CD4-positive, alpha-beta T cell treated with Interleukin-21 for 1 hour (primary cell): ENCODE results near the gene KLHL36.
A peak's percentile ranks its signal among the peaks of the same experiment; 100 is the strongest.

ENCODE experiments used
- DNase-seq: peaks from one replicate; pipeline ENCODE4 v3.0.0-alpha.2; 2020

KLHL36 gene

GRCh38 chr16:84647828-84648594 is at the start of gene KLHL36:
KLHL36 (plus strand) TSS chr16:84648511; CDS start chr16:84650868, 2,357 bp downstream.
- peak; percentile 82 for DNase-seq

GRCh38 chr16:84599521-84600202 is 48.6 kb upstream of the KLHL36 start:
- peak; percentile 61 for DNase-seq

GRCh38 chr16:84600343-84601229 is 47.7 kb upstream of the KLHL36 start:
- peak; percentile 76 for DNase-seq

GRCh38 chr16:84603140-84603816 is 45.0 kb upstream of the KLHL36 start:
- peak; percentile 39 for DNase-seq

DNA sequence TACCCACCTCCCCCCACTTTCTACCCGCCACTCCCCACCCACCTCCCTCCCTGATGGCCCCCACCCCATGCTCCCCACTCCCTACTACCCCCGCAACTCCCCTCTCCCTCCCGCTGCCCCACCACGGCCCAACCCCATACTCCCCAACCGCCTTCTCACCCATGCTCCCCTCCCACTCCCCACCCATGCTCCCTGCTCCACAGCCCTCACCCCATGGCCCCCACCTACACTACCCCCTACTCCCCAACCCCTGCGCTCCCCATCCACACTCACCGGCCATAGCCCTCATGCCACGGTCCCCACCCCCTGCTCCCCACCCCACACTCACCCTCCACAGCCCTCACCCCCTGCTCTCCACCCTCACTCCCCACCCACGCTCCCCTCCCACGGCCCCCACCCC is 44.4 kb upstream of the KLHL36 start:
- DNase-seq = no peak

DNA sequence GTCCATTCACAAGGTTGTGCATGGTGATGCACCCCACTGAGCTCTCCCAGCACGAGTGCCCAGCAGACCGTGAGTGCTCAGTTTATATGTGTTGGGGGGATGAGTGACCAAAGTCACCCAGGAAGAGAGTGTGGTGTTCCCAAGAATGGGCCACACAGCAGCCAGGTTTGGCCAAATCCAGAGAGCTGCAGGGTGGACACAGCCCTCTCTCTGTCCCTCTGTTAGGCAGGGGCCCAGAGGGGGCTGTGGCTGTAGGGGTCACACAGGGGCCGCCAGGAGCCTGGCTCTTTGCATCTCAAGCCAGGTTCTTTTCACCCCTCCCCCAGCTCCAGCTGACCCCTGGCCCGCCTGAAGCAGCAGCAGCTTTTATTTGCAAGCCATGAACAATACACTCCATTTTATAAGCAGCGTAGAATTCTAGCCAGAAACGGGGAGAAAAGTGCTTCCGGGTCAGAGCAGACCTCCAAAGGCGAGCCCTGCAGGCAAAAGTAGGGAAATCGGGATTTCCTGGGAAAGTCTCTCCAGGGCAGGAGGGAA is 43.8 kb upstream of the KLHL36 start:
- no peak for DNase-seq

DNA sequence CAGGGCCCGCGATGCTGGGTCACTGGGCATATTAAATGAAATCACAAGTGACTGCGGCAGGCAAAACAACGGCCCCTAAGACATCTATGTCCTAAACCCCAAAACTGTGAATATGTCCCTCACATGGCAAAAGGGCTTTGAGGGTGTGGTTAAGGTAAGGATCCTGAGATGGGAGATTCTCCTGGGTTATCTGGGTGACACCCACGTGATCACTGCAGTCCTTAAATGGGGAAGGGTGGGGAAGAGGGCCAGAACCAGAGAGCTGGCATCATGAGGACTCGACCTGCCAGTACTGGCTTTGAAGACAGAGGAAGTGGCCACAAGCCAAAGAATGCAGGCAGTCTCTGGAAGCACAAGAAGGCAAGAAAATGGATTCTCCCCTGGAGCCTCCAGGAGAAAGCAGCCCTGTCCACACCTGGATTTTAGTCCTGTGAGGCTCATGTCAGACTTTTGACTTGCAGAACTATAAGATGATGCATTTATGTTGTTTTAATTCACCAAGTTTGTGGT is 42.9 kb upstream of the KLHL36 start:
- DNase-seq = no peak

DNA sequence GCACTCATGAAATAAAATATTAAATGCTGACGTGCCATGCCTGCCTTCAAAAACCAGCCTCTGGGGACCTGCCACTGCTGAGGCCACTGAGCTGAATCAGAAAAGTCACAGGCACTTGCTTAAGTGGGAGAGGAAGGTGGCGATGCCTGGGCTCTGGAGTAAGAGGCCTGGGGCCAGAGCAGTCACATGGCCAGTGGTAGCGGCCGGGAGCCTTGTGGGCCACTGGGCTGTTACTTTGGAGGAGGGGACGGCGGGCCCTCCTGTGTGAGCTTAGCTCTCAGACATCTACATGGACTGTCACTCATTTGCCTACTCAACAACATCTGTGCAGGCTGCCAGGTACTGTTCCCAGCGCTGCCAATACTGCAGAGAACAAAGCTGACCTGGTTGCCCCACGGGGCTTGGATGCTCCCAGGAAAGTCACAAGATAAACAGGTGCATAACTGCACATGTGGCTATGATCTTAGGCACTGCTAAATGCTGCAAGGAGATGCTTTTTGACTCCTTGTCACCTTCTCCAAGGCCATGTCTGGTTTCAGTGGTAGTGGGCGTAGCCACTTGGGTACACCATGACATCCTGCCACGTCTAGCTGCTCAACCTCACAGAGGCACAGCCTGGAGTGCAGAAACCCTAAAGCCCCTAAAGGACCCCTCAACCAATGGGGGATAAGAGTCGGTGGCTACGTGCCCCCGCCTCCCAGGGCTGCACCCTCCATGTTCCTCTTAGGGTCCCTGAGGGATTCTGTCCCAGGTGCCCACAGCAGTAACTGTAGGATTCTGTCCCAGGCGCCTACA is 42.0 kb upstream of the KLHL36 start:
- peak; percentile 52 for DNase-seq

DNA sequence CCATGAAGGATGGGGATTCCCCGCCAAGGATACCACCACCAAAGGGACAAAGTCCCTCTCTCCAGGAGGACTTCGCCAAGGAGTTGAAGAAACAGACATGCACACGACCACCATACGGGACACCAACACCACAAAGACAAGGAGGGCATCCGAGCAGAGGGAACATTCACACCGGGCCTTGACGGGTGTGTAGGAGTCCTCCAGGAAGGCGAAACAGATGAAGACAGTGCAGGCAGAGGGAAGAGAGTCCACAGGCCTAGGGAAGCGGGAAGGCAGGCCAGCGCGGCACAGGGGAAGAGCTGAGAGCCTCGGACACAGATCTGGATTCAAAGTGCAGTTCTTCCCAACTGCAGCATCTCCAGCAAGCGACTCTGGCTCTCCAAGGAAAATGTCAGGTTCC is 41.2 kb upstream of the KLHL36 start:
- DNase-seq = no peak

GRCh38 chr16:84607694-84608093 is 40.6 kb upstream of the KLHL36 start:
- peak; percentile 62 for DNase-seq

GRCh38 chr16:84608282-84608681 is 40.0 kb upstream of the KLHL36 start:
- DNase-seq = peak; percentile 67

DNA sequence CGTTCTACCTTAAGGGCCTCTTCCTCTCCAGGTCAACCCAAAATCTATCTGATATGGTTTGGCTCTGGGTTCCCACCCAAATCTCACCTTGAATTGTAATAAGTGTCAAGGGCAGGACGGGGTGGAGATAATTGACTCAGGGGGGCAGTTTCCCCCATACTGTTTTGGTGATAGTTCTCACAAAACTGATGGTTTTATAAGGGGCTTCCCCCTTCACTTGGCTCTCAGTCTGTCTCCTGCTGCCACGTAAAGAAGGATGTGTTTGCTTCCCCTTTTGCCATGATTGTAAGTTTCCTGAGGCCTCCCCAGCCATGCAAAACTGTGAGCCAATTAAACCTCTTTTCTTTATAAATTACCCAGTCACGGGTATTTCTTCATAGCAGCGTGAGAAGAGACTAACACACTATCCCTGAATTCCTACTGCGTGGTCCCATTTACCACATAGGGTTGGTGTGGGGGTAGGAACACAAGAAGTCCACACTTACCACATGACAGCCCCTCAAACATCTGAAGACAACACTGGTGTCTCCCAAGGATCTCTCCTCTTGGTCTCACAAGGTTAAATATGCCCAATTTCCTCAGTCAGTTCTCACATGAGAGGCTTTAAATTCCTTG is 38.6 kb upstream of the KLHL36 start:
- peak; percentile 36 for DNase-seq

DNA sequence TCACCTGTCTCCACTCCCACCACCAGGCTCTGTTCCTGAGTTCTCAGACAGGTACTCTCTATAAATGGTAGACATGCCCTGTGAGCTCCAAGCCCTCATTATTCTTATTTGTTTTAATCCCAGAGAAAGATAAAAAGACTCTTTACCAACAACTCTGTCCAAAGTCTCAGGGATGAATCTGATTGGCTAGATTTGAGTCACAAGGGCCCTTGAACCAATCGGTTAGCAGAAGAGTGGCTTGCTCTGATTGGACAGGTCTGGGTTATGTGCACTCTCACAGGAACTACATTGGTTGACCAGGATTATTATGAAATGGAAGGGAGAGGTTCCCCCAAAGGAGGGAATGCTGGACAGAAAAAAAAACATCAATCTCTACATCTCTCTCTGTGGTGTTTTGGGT is 37.9 kb upstream of the KLHL36 start:
- no peak for DNase-seq

DNA sequence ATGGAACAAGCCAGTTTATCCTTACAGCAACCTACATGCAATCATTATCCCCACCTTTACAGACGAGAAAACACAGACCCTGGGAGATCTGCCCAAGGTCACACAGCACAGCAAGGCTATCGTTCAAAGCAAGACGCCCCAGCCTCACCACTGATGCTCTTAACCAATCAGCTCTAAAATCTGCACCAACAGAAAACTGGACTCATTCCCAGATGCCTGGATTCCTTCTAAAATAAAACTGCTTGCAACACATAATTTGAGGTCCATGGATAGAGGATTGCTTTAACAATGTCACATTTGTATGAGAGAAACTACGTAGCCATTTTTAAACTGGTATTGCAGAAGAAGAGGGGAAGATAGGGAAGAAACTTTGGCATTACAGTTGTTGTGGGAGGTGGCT is 37.3 kb upstream of the KLHL36 start:
- no peak for DNase-seq

- DNase-seq = no peak
Measured at GRCh38 chr16:84612686-84613085, 35.6 kb upstream of the KLHL36 start.

DNA sequence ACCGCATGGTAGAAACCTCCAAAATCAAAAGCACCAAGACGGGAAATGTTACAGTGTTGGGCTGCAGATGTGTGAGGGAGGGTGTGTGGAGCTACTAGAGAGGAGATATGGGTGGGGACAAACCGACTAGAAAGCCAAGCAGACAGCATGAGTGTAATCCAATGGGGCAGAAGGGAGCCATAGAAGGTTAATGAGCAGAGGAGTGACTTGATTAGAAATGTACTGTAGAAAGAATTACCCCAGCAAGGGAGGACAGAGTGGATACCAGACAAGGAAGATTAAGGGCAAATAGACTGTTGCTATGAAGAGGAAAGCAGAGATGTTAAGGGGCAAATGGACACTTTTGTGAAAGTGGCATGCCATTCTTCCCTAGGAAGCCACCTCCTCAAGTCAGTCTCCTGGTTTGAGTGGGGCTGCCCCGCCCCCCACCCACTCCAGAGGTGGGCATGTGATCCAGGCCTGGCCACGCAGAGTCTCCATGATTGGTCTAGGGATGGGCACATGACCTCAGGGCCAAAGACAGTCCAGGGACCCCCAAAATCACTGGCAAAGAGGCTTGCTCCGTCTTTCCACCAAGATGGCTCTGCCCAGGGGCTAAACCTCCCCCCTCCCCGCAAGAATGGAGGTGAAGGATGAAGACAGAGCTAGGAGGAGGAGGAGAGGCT is 34.8 kb upstream of the KLHL36 start:
- no peak for DNase-seq

GRCh38 chr16:84614073-84614459 is 34.2 kb upstream of the KLHL36 start:
- no peak for DNase-seq

GRCh38 chr16:84614623-84614967 is 33.7 kb upstream of the KLHL36 start:
- no peak for DNase-seq

DNA sequence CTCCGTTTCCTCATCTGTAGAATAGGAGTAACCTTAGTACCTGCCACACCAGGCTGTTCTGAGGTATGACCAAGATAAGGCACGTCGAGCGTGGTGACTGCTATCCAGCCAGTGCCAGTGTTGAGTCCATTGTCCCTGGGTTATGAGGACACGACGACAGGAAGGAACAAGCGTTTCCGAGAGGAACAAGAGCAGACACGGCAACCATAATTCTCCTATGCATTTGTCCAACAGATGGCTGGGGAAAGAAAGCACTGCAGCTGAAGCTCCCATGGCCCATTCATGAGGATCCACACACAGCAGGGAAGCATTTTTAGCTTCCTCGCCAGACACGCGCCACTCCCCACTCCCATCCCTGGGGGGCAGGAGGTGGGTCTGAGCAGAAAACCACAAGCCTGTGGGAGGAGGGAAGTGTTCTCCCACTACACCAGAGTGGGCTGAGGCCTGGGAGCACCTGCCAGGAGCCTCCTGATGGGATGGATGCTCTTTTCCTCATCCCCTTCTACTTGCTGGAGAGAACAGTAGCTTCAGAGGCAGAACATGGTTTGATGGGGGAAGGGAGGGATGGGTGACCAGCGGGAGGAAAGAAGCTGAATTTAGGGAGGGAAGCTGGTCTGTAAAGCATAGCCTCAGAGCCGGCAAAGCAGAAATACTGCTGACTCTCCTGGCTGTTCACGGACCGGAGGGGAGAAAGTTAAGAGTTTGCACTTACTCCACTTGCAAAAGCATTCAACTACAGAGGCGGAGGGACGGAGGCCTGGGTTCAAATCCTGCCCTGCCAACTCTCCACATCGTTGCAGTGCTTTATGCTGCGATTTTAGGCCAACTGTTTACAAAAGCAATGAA is 33.1 kb upstream of the KLHL36 start:
- DNase-seq = no peak

DNA sequence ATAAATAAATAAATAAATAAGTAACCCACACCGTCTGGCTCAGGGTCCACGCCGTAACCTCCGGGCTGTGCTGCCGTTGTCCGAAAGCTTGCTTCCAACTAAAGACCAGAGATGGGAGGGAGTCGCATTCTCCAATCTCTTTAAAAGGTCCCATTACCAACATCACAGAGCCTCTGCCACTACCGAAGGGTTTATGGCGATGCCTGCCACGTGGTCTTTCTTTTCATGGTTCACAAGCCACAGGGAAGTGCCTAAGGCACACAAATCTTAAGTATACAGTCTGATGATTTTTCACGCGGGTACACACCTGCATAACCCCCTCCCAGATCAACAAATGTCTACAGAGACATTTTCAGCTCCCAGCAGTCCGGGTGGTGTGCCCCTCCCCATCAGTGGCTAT is 31.8 kb upstream of the KLHL36 start:
- no peak for DNase-seq
